Gastroesophageal sphincter (tissue), 4 donors: ENCODE measurements around the gene KITLG. TPM values are rescaled to one million over a fixed set of nuclear protein-coding genes. Genes with fewer than 3 reads are reported as not detected.

Experiments
- ATAC-seq: fragments of 150-250 bp; one replicate; pipeline ENCODE4 v1.9.1; 2016; ENCODE audit warnings: mild to moderate bottlenecking, moderate library complexity
- H3K27ac ChIP-seq, 4 donors: fragments of 200-600 bp; sonication (generic) in 3 of 4; 1 replicate in 3 of 4; 2 replicates in 1 of 4; pipeline ENCODE4 v1.5.1; 2016 to 2019
- H3K27me3 ChIP-seq: fragments of 200-600 bp; sonication (generic); one replicate; pipeline ENCODE4 v1.5.1; 2019
- H3K36me3 ChIP-seq, 2 donors: fragments of 200-600 bp; sonication (generic); one replicate each; pipeline ENCODE4 v1.5.1; 2019; ENCODE audit warnings: control low read depth in 1 of 2
- H3K4me1 ChIP-seq, 3 donors: fragments of 200-600 bp; sonication (generic); 1 replicate in 2 of 3; 2 replicates in 1 of 3; pipeline ENCODE4 v1.5.1; 2016 to 2019; ENCODE audit warnings: control low read depth in 2 of 3
- H3K4me3 ChIP-seq, 2 donors: fragments of 200-600 bp; sonication (generic); one replicate each; pipeline ENCODE4 v1.5.1; 2019; ENCODE audit warnings: mild to moderate bottlenecking in 1 of 2, moderate library complexity in 1 of 2
- H3K9me3 ChIP-seq, 3 donors: fragments of 200-600 bp; sonication (generic); one replicate each; pipeline ENCODE4 v1.5.1; 2017 to 2019; ENCODE audit warnings: control low read depth in 2 of 3
- EP300 ChIP-seq: sonication (generic); formaldehyde crosslinking; IDR thresholded peaks from one replicate; pipeline ENCODE4 v1.6.1; 2017; ENCODE audit warnings: antibody characterized with exemption, mild to moderate bottlenecking
- POLR2A ChIP-seq, 2 donors: fragments of 450-650 bp; IDR thresholded peaks; one replicate each; pipeline ENCODE4 v1.6.1; 2017; ENCODE audit warnings: antibody characterized with exemption in 2 of 2, mild to moderate bottlenecking in 2 of 2, moderate library complexity in 1 of 2
- POLR2AphosphoS5 ChIP-seq: sonication (generic); formaldehyde crosslinking; IDR thresholded peaks from one replicate; pipeline ENCODE4 v1.6.1; 2017; ENCODE audit warnings: antibody characterized with exemption
- WGBS, 2 donors: methylation state at CpG; one replicate each; pipeline ENCODE4 v1.1.5; 2018; ENCODE audit warnings: low coverage in 1 of 2; 5-methylcytosine and 5-hydroxymethylcytosine counted together
- total RNA-seq, 4 donors: library from RNA; depleted of rRNA; stranded (reverse); fragments of >200 nt; gene quantifications; one replicate each; pipeline ENCODE4 v1.1.0, GENCODE V29; 2016
- TF ChIP-seq, protein P1 (sequence below), 4 experiments: fragments of 200-600 bp in 2 of 4; fragments of 450-650 bp in 2 of 4; sonication (generic) in 1 of 4; IDR thresholded peaks; one replicate each; pipeline ENCODE4 v1.5.1; 2017 to 2019; ENCODE audit warnings: antibody characterized with exemption in 4 of 4, mild to moderate bottlenecking in 2 of 4, moderate library complexity in 2 of 4

The KITLG gene
- total RNA-seq, 4 donors from 2014 or later = 48.5 to 239 (median 112) TPM

GRCh38 chr12:88623777-88624548 is 43.7 kb upstream of the KITLG start:
- H3K27ac ChIP-seq = no peak overlapping the region
- H3K9me3 ChIP-seq = no peaks in the 10 kb centered on the region
- no peak for ATAC-seq
- TF ChIP-seq POLR2A (IDR thresholded peaks at IDR 0.05) (no peak), EP300 (no peak), POLR2AphosphoS5 (no peak)
- TF ChIP-seq, protein P1, sequence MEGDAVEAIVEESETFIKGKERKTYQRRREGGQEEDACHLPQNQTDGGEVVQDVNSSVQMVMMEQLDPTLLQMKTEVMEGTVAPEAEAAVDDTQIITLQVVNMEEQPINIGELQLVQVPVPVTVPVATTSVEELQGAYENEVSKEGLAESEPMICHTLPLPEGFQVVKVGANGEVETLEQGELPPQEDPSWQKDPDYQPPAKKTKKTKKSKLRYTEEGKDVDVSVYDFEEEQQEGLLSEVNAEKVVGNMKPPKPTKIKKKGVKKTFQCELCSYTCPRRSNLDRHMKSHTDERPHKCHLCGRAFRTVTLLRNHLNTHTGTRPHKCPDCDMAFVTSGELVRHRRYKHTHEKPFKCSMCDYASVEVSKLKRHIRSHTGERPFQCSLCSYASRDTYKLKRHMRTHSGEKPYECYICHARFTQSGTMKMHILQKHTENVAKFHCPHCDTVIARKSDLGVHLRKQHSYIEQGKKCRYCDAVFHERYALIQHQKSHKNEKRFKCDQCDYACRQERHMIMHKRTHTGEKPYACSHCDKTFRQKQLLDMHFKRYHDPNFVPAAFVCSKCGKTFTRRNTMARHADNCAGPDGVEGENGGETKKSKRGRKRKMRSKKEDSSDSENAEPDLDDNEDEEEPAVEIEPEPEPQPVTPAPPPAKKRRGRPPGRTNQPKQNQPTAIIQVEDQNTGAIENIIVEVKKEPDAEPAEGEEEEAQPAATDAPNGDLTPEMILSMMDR (IDR thresholded peaks at IDR 0.05) = no peak
- 72 to 90% methylated on average over 2 to 3 of the region's 3 CpGs for WGBS, 2 donors
- no peak overlapping the region for H3K4me3 ChIP-seq
- H3K27me3 ChIP-seq = no peaks in the 10 kb centered on the region
- H3K36me3 ChIP-seq = no peaks in the 10 kb centered on the region
- H3K4me1 ChIP-seq = peaks cover 0 to 8% (median 0%) of the 10 kb centered on the region in 3 donors

GRCh38 chr12:88617352-88617751 is 37.1 kb upstream of the KITLG start:
- H3K9me3 ChIP-seq = no peaks in the 10 kb centered on the region
- no peaks in the 10 kb centered on the region for H3K27me3 ChIP-seq
- H3K4me1 ChIP-seq = no peaks in the 10 kb centered on the region
- H3K27ac ChIP-seq = no peak overlapping the region
- 83% methylated on average over 1 of the region's 1 CpG; no CpG with 5 or more reads in 1 of the 2 donors for WGBS, 2 donors
- H3K4me3 ChIP-seq = no peak overlapping the region
- TF ChIP-seq, protein P1 (IDR thresholded peaks at IDR 0.05) = no peak
- TF ChIP-seq POLR2AphosphoS5 (no peak), EP300 (no peak), POLR2A (IDR thresholded peaks at IDR 0.05) (no peak)
- H3K36me3 ChIP-seq = no peaks in the 10 kb centered on the region
- ATAC-seq = no peak

DNA sequence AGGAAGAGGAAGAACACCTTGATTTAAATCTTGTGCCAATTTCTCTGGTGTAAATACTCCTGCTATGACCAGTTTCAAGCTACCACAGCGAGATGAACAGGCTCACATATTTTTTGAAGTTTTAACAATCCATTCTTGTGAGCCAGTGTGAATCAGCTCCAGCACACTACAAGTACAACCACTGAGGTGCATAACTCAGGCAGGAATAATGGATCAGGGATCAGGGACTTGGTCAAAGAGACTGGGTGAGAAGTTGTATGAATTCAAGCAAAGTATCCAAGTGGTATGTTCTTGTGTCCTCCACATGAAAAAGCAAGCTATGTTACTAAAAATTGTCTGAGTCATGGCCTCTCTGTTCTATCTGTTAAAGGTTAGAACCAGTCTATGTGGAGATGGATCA is 35.2 kb upstream of the KITLG start:
- Histone ChIP-seq H3K27ac (no peak overlapping the region), H3K36me3 (no peaks in the 10 kb centered on the region), H3K9me3 (no peaks in the 10 kb centered on the region), H3K4me1 (no peaks in the 10 kb centered on the region), H3K4me3 (no peak overlapping the region), H3K27me3 (no peaks in the 10 kb centered on the region)
- 92 to 100% methylated on average over 1 of the region's 1 CpG for WGBS, 2 donors
- no peak for TF ChIP-seq POLR2AphosphoS5
- no peak for TF ChIP-seq EP300
- TF ChIP-seq, protein P1 (IDR thresholded peaks at IDR 0.05) = no peak
- TF ChIP-seq POLR2A (IDR thresholded peaks at IDR 0.05) = no peak
- no peak for ATAC-seq

DNA sequence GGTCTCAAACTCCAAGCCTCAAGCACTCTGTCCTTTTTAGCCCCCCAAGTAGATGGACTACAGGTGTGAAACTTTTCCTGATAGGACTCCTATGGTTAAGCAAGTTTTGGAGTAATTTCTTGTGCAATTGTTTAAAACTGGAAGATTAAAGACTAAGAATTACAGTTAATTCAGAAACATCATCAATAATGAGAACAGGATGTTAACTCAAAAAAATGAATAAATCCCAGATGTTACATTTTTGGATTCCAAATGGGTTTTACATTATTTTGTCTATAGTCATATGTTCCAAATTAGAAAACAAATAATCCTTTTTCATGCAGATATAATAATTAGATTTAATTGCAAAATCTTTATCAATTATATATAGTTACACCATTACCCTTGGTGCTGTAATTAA is 24.4 kb upstream of the KITLG start:
- no peak overlapping the region for H3K4me3 ChIP-seq
- TF ChIP-seq, protein P1 (IDR thresholded peaks at IDR 0.05) = no peak
- TF ChIP-seq EP300 (no peak), POLR2A (IDR thresholded peaks at IDR 0.05) (no peak), POLR2AphosphoS5 (no peak)
- no peaks in the 10 kb centered on the region for H3K36me3 ChIP-seq
- H3K4me1 ChIP-seq = no peaks in the 10 kb centered on the region
- no peaks in the 10 kb centered on the region for H3K27me3 ChIP-seq
- no peaks in the 10 kb centered on the region for H3K9me3 ChIP-seq
- ATAC-seq = no peak
- no peak overlapping the region for H3K27ac ChIP-seq

DNA sequence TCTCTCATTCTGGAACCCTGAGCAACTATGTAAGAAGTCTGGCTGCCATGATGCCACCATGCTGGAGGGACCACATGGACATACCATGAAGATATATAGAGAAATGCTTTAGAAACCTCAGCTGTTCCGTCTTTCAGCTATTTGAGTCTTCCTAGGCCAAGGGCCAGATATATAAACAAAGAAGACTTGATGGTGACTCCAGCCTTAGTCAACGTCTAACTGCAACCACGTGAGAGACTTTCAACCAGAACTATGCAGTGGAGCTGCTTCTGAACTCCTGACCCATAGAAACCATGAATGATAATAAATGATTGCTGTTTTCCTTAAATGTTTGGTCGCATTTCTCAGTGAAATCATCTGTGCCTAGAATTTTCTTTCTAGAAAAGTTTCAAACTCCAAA is 20.0 kb upstream of the KITLG start:
- WGBS, 2 donors = 63 to 73% methylated on average over 4 of the region's 4 CpGs

More for the DNA sequence above, 20.0 kb upstream of the KITLG start:
- no peak overlapping the region for H3K4me3 ChIP-seq
- no peaks in the 10 kb centered on the region for H3K36me3 ChIP-seq
- no peaks in the 10 kb centered on the region for H3K4me1 ChIP-seq
- H3K27me3 ChIP-seq = no peaks in the 10 kb centered on the region
- H3K27ac ChIP-seq = no peak overlapping the region
- H3K9me3 ChIP-seq = no peaks in the 10 kb centered on the region
- ATAC-seq = no peak
- TF ChIP-seq EP300 = no peak
- no peak for TF ChIP-seq POLR2AphosphoS5
- TF ChIP-seq, protein P1 (IDR thresholded peaks at IDR 0.05) = no peak
- no peak for TF ChIP-seq POLR2A (IDR thresholded peaks at IDR 0.05)
